HepG2 (cell line): ENCODE data around the gene PRSS36. TPM values are rescaled to one million over a fixed set of nuclear protein-coding genes. Genes with fewer than 3 reads are reported as not detected.

ENCODE experiments used
- CEBPZ ChIP-seq: IDR thresholded peaks from 2 replicates; pipeline ENCODE4 v1.6.1; 2012; ENCODE audit warnings: low read length, improper control_type of control experiment
- EP300 ChIP-seq, 3 experiments: sonication (generic) in 1 of 3; formaldehyde crosslinking in 1 of 3; IDR thresholded peaks; 2 replicates each; pipeline versions ENCODE4 v1.5.1 to v1.6.1; 2011 to 2020; ENCODE audit warnings: low read depth in 2 of 3, low read length in 2 of 3, borderline replicate concordance in 1 of 3, improper control_type of control experiment in 1 of 3, mild to moderate bottlenecking in 1 of 3, missing genetic modification reagents in 1 of 3, moderate library complexity in 1 of 3
- HOMEZ ChIP-seq: IDR thresholded peaks from 2 replicates; pipeline ENCODE4 v1.6.1; 2016; ENCODE audit warnings: low read depth
- KAT7 ChIP-seq: IDR thresholded peaks from 2 replicates; pipeline ENCODE4 v1.6.1; 2018; ENCODE audit warnings: borderline replicate concordance, missing compliant biosample characterization
- NR1H2 ChIP-seq: sonication (generic); formaldehyde crosslinking; IDR thresholded peaks from 2 replicates; pipeline ENCODE4 v1.8.1; 2022; ENCODE audit warnings: low read depth, missing genetic modification reagents, borderline replicate concordance
- SMAD3 ChIP-seq: sonication (generic); formaldehyde crosslinking; IDR thresholded peaks from 2 replicates; pipeline ENCODE4 v1.4.0; 2020; ENCODE audit warnings: missing genetic modification reagents
- SNAPC2 ChIP-seq: sonication (generic); formaldehyde crosslinking; IDR thresholded peaks from 2 replicates; pipeline ENCODE4 v1.8.1; 2022; ENCODE audit warnings: mild to moderate bottlenecking, missing genetic modification reagents
- SP5 ChIP-seq: IDR thresholded peaks from 2 replicates; pipeline ENCODE4 v1.6.1; 2016; ENCODE audit warnings: low read depth, borderline replicate concordance
- SPEN ChIP-seq: sonication (generic); formaldehyde crosslinking; IDR thresholded peaks from 2 replicates; pipeline ENCODE4 v1.5.1; 2020; ENCODE audit warnings: low read depth, mild to moderate bottlenecking, missing genetic modification reagents
- SRSF4 ChIP-seq: fragments of 200-400 bp; formaldehyde crosslinking; IDR thresholded peaks from one replicate; pipeline ENCODE4 v1.6.1; 2018; ENCODE audit warnings: mild to moderate bottlenecking, low read depth, low read length, moderate library complexity; ENCODE audit not compliant: poor library complexity, severe bottlenecking
- TEAD2 ChIP-seq: sonication (generic); formaldehyde crosslinking; IDR thresholded peaks from 2 replicates; pipeline ENCODE4 v1.9.0; 2021; ENCODE audit warnings: missing genetic modification reagents
- TFDP2 ChIP-seq: sonication (generic); formaldehyde crosslinking; IDR thresholded peaks from 2 replicates; pipeline ENCODE4 v1.4.0; 2020; ENCODE audit warnings: missing genetic modification reagents
- USF2 ChIP-seq, 2 experiments: sonication (generic) in 1 of 2; formaldehyde crosslinking in 1 of 2; IDR thresholded peaks; 2 replicates each; pipeline versions ENCODE4 v1.5.1 to v1.6.1; 2011 to 2020; ENCODE audit warnings: borderline replicate concordance in 1 of 2, low read depth in 1 of 2, low read length in 1 of 2, mild to moderate bottlenecking in 1 of 2, missing genetic modification reagents in 1 of 2, moderate library complexity in 1 of 2
- ZC3H13 ChIP-seq: sonication (generic); formaldehyde crosslinking; IDR thresholded peaks from 2 replicates; pipeline ENCODE4 v1.8.1; 2023; ENCODE audit warnings: mild to moderate bottlenecking, missing genetic modification reagents, moderate library complexity
- ZNF232 ChIP-seq: sonication (generic); formaldehyde crosslinking; IDR thresholded peaks from 2 replicates; pipeline ENCODE4 v1.4.0; 2020; ENCODE audit warnings: missing genetic modification reagents, borderline replicate concordance
- ZNF256 ChIP-seq: sonication (generic); formaldehyde crosslinking; conservative IDR thresholded peaks from 2 replicates; pipeline ENCODE4 v1.4.0; 2020; ENCODE audit warnings: missing genetic modification reagents
- ZNF468 ChIP-seq: sonication (generic); formaldehyde crosslinking; IDR thresholded peaks from 2 replicates; pipeline ENCODE4 v1.8.0; 2022; ENCODE audit warnings: mild to moderate bottlenecking, moderate library complexity, missing genetic modification reagents
- ZNF546 ChIP-seq: sonication (generic); formaldehyde crosslinking; conservative IDR thresholded peaks from 2 replicates; pipeline ENCODE4 v1.8.1; 2023; ENCODE audit warnings: mild to moderate bottlenecking, missing genetic modification reagents
- ZNF580 ChIP-seq: IDR thresholded peaks from 2 replicates; pipeline ENCODE4 v1.6.1; 2016; ENCODE audit warnings: low read depth, borderline replicate concordance
- ZNF75D ChIP-seq: sonication (generic); formaldehyde crosslinking; IDR thresholded peaks from 2 replicates; pipeline ENCODE4 v1.8.1; 2023; ENCODE audit warnings: missing genetic modification reagents, mild to moderate bottlenecking, borderline replicate concordance
- polyA plus RNA-seq, 8 experiments: library from polyadenylated mRNA; depleted of rRNA in 3 of 8; stranded (reverse) in 7 of 8; unstranded in 1 of 8; fragments of >200 nt; fragmentation: Illumina TruSeq in 4 of 8; extraction: Trizol in 4 of 8; gene quantifications; 2 replicates each; pipeline versions ENCODE4 v1.2.1 to v1.2.3, GENCODE V29; 2011 to 2016; ENCODE audit warnings: low read depth in 4 of 8, missing spikeins in 1 of 8, mixed read lengths in 1 of 8; ENCODE audit not compliant: insufficient read depth in 1 of 8
- total RNA-seq, 5 experiments: library from RNA; depleted of rRNA; stranded (reverse); fragments of >200 nt; fragmentation: Illumina TruSeq; extraction: Trizol; gene quantifications; 2 replicates each; pipeline ENCODE4 v1.2.3, GENCODE V29; 2016; ENCODE audit warnings: low read depth in 1 of 5

The PRSS36 gene
- total and polyA plus RNA-seq, 2 of the 13 experiments (the other 11 are each of a cell fraction or from before 2014, with no cell fraction given) = 1.5 to 2.1 TPM

GRCh38 chr16:31196324-31197088, 46.6 kb upstream of the PRSS36 start (continued):
- TF ChIP-seq CEBPZ (no peak), SRSF4 (no peak), SNAPC2 (CRISPR knock-in tag) (no peak), EP300 (IDR thresholded peaks at IDR 0.05; ENCODE audit: low read depth in 2 of 2, low read length in 2 of 2) (no peak), EP300 (CRISPR knock-in tag; IDR thresholded peaks at IDR 0.05; ENCODE audit: borderline replicate concordance) (no peak), NR1H2 (no peak), ZNF580 (CRISPR knock-in tag) (no peak), ZC3H13 (CRISPR knock-in tag) (peak; percentile 44; the same call in 1 of the 2 replicates), TEAD2 (CRISPR knock-in tag) (0 out of 2 replicates have a peak, but pooled peaks have one; percentile 0), ZNF256 (no peak), USF2 (IDR thresholded peaks at IDR 0.05; ENCODE audit: low read depth, low read length) (no peak), USF2 (CRISPR knock-in tag; IDR thresholded peaks at IDR 0.05; ENCODE audit: borderline replicate concordance) (no peak), ZNF468 (CRISPR knock-in tag) (no peak), SPEN (no peak), ZNF232 (CRISPR knock-in tag) (no peak), KAT7 (no peak), SMAD3 (CRISPR knock-in tag) (no peak), ZNF75D (CRISPR knock-in tag) (no peak), SP5 (CRISPR knock-in tag) (no peak), ZNF546 (CRISPR knock-in tag) (no peak), HOMEZ (0 out of 2 replicates have a peak, but pooled peaks have one; percentile 30), TFDP2 (CRISPR knock-in tag) (no peak)
